NCI-H2171 treated with DMSO at 0.1 percent for 48 hours (cell line): ENCODE results near the gene XPO5.
"Not testable (repeated sequence)": the region's sequence is repeated elsewhere in the genome, so short reads cannot be mapped to it uniquely, and the experiment has no call there.

ENCODE experiments used
- DNase-seq: peaks from one replicate; lab custom pipeline; 2025; lab: John Stamatoyannopoulos, UW

XPO5 gene

DNA sequence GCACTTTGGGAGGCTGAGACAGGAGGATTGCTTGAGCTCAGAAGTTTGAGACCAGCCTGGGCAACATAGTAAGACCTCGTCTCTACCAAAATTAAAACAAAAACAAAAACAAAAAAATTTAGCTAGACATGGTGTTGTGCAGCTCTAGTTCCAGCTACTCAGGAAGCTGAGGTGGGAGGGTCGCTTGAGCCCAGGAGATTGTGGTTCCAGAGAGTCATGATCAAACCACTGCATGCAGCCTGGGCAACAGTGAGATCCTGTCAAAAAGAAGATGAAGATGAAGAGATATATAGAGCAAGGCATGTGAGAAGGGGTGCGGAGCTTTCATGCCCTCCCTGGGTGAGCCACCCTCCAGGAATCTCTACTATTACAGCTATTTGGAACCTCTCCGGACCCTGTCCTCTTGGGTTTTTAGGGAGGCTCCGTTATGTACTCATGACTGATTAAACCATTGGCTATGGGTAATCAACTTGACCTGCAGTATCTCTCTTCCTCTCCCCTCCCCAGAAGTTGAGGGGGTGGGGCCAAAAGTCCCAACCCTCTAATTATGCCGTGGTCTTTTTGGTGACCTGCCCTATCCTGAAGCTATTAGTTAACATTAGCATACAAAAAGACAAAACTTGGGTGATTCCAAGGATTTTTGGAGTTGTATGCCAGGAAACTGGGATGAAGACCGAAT lies 9.2 kb upstream of the XPO5 start:
- no peak for DNase-seq

DNA sequence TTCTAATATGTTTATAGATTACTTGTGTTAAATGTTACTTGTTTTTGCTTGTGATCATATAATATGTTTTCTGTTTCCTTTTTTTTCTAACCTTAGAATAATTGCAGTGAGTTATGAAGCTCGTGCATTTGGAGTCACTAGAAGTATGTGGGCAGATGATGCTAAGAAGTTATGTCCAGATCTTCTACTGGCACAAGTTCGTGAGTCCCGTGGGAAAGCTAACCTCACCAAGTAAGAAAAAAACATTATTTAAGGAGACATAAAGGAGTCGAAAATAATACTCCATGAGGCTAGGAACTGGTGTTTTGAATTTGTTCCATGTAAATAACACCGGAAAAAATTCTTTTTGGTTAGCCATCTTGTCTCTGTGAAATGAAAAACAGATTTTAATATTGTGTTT lies 7.1 kb upstream of the XPO5 start:
- no peak for DNase-seq

DNA sequence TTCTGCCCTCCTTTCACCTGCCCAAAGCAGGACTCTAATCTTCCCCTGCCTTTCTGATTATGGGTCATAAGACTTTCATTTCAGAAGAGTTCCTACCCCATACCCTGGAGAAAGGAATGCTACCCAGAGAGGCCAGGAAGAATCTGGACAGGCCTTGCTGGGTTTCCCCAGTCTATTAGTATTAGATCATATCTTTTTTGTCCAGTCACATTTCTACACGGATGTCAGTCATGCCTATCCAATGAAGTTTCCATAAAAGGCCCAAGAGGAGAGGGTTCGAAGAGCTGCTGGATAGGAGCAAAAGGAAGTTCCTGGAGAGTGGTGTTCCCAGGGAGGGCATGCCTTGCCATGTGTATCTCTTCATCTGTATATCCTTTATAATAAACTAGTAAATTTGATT lies 3.3 kb upstream of the XPO5 start:
- no peak for DNase-seq

DNA sequence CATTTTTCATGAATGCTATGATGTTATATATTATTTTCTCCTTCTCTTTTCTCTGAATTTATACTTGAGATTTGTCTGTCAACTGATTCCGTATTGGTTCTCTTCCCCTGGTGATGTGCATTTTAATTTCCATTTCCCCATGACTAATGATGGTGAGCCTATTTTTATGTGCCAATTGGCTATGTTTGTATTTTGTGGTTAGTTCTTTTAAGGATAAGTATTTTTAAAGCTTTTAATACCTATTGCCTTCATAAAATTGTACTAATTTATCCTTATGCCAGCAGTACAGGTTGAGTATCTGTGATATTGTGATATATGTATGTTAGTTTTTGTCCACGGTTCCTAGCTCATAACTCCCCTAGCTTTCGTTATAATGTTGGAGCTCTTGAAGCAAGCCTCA lies 2.9 kb upstream of the XPO5 start:
- no peak for DNase-seq

DNA sequence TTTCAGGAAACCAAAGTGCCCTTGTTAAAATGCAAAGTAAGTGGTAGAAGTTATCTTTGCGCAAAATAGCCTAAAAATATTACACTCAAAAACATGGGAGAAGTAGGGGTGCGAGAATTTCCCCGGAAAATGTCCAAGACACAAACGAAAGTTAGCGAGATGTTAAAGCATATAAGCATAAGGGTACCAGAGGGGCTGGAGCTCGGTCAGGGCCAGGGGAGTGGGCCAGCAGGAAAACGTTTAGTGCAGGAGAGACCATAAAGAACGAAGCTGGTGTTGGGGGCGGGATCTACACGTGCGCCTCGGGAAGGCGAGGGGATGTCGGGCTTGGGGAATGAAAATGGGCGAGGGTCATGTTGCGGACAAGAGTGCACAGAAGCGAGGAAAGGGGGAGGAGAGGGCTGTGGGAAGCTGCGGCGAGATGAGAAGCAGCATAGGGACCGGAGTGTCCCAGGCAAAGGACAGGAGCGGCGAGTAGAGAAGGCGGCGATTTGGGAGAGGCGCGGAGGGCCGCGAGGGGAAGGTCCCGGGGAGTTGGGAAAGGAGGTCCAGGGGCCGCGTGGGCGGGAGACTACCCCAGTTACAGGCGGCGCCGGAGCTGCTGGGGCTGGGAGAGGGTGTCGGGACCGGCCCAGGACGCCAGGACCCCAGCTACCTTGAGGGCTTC lies 600 bp downstream of the XPO5 start:
- peak; percentile 27 for DNase-seq

DNA sequence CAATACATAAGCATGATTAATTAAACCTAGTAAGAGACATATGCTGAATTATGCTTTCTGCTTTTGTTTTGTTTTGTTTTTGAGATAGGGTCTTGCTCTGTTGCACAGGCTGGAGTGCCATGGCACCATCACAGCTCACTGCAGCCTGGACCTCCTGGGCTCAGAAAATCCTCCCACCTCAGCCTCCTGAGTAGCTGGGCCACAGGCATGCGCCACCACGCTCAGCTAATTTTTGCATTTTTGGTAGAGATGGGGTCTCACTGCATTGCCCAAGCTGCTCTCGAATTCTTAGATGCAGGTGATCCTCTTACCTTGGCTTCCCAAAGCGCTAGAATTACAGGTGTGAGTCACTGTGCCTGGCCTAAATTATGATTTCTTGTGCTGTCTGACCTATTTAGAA lies 3.8 kb downstream of the XPO5 start:
- DNase-seq = no peak

DNA sequence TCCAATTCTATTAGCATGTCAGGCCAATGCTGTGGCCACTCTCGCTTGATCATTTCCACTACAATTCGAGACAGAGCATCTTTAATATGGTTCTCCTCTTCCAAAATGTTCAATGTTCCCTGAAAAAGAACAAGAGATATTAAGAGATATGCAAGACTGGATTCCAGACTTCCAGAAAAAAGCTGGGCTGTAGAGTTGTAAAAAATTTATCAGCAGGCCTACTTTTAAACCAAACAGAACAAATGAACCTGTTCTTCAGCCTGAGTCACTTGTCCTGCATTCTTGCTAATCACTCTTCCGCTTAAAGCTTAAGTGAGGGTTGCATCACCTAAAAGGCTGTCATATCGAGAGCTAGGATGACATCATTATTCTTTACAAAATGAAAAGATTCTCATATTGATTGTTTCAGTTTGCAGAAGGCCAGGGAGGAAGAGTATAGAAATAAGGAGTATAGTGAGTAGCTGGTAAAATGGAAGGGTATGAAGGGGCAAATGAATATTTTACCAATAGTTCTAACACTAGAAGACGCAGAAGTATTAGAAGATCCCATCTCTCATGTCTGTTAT lies 4.9 kb downstream of the XPO5 start:
- DNase-seq = no peak

DNA sequence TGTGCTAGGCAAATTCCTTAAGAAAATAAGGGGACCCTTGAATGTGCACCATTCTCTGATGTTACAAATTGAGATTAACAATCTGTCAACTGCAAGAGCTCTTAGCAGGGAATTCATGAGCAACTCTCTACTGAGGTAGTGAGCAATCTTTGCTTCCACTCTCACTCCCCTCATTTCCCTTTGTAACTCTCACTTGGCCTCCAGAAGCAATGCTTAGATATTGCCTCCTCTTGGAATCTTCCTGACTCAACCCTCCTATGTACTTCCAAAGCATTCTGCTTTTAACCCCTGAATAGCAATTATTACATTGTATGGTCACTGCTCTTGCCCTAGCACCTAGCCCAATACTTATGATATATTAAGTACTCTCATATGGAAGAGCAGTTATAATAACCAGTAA lies 16.5 kb downstream of the XPO5 start:
- no peak for DNase-seq

DNA sequence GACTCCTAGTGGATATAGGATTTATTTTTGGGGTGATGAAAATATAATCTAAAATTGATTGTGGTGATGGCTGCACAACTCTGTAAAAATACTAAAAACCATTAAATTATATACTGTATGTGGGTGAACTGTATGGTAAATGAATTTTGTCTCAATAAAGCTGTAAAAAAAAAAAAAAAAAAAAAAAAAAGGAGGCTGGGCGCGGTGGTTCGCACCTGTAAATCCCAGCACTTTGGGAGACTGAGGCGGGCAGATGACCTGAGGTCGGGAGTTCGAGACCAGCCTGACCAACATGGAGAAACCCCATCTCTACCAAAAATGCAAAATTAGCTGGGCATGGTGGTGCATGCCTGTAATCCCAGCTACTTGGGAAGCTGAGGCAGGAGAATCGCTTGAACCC lies 18.2 kb downstream of the XPO5 start:
- not testable (repeated sequence) for DNase-seq

DNA sequence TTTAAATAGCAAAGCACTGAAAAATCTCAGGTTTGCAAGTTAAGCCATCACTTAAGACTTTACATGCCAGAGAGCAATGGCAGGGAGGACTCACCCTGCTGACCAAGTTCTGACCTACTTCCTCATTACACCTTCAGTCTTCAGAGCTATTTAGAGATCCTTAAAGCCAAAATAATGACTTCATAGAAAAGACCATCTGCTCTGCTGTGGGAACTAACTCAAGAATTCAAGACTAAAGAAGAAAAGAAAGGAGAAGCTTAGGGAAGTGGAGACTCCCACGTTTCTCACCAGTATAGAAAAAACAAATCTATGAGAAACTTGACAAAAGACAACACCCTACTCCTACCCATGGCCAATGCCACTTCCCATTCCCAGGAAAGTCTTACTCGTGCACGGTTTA lies 28.6 kb downstream of the XPO5 start:
- no peak for DNase-seq

DNA sequence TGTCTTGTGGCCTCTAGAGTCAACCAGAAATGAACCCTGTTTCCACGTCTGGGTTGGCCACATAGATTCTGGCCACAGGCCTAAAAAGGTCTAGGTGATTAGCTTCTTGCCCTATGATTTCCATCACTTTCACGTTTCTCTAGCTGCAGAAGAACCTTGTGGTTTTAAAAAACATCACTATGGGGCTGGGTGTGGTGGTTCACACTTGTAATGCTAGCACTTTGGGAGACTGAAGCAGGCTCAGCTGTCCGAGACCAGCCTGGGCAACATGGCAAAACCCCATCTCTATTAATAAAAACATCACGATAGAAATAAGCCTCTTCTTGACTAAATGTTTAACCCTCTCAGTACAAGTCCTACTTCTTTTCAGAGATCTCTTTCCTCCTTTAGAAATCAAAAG lies 31.4 kb downstream of the XPO5 start:
- no peak for DNase-seq

DNA sequence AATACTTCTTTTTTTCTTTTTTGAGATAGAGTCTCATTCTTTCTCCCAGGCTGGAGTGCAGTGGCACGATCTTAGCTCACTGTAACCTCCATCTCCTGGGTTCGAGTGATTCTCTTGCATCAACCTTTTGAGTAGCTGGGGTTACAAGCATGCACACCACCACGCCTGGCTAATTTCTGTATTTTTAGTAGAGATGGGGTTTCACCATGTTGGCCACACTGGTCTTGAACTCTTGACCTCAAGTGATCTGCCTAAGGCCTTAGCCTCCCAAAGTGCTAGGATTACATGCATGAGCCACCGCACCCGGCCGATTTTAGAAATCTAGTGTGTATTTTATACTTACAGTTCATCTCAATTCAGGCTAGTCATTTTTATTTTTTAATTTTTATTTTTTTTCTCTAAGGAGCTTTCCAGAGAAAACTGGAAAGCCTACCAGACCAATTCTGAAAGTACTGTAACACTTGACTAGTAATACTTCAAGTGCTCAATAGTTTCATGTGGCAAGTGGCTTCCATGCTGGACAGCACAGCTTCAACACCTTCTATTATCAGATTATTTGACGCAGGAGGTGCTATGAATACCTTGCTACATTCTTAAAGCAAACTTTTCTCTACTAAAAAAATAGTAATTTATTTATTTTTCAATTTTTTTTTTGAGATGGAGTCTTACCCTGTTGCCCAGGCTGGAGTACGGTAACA lies 33.9 kb downstream of the XPO5 start:
- DNase-seq = no peak

DNA sequence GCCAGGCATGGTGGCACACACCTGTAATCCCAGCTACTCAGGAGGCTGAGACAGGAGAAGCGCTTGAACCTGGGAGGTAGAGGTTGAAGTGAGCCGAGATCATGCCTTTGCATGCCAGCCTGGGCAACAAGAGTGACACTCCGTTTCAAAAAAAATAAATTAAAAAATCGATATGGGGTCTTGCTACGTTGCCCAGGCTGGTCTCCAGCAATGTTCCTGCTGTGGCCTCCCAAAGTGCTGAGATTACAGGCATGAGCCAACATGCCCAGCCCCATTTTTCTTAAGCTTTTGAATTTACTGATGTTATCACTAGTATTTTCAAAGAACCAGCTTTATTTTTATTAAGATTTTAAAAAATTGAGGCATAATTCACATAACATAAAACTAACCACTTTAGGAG lies 35.3 kb downstream of the XPO5 start:
- no peak for DNase-seq

DNA sequence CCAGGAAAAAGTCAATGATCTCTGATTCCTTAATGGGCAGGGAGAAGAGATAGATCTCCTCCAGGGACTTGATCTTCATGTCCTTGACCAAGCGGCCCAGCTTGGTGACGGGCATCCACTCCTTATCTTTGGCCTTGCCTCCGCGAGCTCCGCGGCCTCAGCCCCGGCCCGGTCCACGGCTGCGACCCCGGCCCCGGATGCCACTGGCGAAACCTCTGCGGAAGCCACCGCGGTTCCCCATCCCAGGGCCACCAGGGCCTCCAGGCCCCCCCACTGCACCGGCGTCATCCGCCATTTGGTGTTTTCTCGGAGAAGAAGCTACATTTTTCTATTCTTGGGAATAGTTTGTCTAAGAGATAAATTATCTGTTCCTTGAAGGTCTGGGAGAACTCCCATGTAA lies 36.4 kb downstream of the XPO5 start:
- DNase-seq = not testable (repeated sequence)

DNA sequence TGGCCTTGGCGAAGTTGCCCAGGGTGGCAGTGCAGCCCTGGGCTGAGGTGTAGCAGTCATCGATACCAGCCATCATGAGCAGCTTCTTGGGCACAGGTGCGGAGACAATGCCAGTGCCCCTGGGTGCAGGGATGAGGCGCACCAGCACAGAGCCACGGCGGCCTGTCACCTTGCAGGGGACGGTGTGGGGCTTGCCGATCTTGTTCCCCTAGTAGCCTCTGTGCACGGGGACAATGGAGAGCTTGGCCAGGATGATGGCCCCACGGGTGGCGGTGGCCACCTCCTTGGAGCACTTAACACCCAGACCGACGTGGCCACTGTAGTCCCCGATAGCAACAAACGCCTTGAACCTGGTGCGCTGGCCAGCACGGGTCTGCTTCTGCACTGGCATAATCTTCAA lies 36.9 kb downstream of the XPO5 start:
- DNase-seq = not testable (repeated sequence)

DNA sequence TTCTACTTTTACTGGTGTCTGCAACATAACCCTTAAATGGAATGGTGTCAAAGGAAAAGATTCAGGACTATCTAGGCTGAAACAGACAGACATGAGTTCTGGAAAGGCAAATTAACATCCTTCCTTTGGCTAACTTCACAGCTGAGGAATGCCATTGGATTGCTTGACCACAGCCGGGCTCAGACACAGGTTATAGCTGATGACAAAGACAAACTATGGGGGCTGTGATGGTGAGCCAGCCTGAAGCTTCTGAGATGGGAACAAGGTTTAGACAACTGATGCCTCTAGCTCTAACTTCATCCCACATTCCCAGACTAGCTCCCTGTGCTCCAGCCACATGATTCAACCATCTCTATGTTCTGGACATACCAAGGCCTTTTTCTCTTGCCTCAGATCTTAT lies 43.6 kb downstream of the XPO5 start:
- DNase-seq = no peak

DNA sequence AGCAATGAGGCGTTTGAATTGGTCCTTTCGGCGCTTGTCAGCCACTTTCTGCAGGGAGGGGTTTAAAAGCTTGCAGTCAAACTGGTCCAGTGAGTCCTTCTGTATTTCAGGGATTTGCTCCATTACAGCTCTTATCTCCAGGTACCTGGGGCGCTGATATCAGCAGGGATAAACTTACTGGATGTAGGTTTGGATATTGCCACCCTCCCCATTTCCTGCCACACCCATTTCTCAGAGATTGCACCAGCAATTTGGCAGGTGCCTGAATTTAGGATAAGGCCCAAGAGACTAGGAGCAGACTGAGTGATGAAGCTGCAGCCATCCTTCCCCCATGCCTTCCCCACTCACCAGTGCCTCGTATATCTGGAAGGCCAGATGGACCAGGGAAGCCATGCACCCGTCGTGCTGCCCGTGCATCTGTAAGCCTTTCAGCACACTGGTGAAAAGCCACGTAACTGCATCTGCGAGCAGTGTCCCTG lies 51.3 kb downstream of the XPO5 start:
- no peak for DNase-seq

DNA sequence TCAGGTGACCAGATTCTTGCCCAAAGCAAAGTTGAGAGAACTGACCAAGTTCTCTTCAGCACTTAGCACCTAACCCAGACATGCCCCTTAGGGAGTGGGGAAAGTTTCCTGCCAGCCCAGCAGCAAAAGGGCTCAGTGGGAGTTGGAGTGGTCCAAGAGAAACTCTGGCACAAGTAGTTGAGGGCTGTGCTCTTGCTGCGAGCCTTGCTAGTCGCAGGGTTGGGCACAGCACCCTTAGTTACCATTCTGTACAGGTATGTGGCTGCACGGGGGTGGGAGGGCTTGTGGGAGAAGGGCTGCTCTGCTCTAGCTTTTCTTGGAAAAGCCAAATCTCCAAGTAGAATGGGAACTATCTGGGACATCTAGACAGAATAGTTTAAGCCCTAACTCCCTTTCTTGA lies 52.6 kb downstream of the XPO5 start:
- no peak for DNase-seq

DNA sequence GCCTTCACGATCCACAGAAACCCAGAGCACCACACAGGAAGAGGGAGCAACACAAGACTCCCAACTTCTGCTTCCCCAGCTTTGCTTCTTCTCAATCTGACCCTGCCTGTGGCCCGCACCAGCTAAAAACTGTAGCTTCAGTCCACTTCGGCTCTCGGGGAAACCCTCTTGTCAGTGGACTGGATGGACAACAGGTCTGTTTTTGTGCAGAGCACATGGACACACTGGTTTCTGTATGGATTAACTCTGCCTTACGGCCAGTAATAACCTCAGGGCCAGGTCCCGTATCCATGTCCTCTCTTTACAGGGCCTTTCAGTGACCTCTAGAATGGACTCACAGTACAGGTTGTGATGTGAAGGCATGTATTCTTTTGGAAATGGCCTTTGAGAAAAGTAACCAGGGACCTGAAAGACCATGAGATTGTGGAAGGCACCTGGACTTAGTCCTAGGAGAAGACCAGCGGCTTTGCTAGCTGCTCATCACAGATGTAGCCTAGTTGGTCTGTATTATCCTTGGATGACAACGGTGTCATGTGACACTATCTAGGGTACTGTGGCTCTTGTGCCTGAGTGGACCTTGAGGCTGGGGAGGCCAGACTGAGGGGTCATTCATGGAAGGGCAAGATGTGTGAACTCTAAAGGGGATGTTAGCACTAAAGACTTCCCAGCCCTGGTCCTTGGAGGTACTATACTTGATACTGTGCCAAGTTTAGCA lies 53.1 kb downstream of the XPO5 start:
- no peak for DNase-seq

DNA sequence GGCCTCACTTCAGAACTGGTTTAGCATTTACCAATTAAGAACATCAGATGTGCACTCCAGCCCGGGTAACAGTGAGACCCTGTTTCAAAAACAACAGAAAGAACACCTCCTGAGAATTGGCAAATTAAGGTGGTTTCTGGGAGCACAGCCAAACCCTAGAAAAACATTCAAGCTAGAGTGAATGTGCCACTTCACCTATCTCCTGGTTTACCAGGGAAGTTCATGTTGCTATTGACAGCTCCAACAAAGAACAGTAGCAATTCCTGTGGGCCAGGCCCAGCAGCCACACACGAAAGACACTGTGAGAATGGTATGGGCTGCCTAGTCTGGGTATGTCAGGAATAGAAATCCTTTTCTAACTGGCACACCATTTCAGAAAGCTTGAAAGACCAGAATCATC lies 54.0 kb downstream of the XPO5 start:
- DNase-seq = peak; percentile 55

DNA sequence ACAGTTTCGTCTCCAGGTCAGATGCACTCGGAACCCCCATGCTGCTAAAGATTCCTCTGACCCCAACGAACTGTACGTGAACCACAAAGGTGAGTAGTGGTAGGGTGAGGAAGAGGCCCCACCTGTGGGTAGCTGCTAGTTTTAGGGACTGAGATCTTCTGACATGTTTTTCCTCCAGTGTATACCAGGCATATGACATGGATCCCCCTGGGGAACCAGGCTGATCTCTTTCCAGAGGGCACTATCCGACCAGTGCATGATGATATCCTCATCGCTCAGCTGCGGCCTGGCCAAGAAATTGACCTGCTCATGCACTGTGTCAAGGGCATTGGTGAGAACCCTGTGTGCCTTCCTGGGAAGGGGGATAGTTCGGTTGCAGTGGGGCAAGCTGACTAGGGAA lies 55.7 kb downstream of the XPO5 start:
- no peak for DNase-seq
